ENCODE results near the gene ARF6. TPM values are rescaled to one million over a fixed set of nuclear protein-coding genes. Genes with fewer than 3 reads are reported as not detected.

Gene ARF6
- total RNA-seq, 1 experiment from 2014 or later, result 49.2 TPM

- H3K79me2 ChIP-seq (ENCODE audit: insufficient read depth, low read length), result peaks cover 19% of the 10 kb centered on the region; the same call in 1 of the 2 replicates
- H3K27ac Mint-ChIP-seq, result no peak overlapping the region; a peak in 1 of 7 replicates
- H3K23ac ChIP-seq (ENCODE audit: insufficient read length, low read depth, low read length), result no peak overlapping the region
- H4K20me1 ChIP-seq (ENCODE audit: control insufficient read depth, insufficient read depth, insufficient read length), result no peaks in the 10 kb centered on the region
- no peak overlapping the region for H3K4me3 Mint-ChIP-seq
- no peak overlapping the region for H3K56ac ChIP-seq (ENCODE audit: insufficient read length, low read depth, low read length)
- H2AK5ac ChIP-seq (ENCODE audit: insufficient read length, low read length), result no peak overlapping the region
- peaks cover 28 to 32% of the 10 kb centered on the region in 2 experiments for H3K4me1 Mint-ChIP-seq
- H3K27ac ChIP-seq (ENCODE audit: insufficient read length, low read depth, low read length), result no peak overlapping the region
- H3K23me2 ChIP-seq (ENCODE audit: insufficient read length, low read depth, low read length, poor library complexity, severe bottlenecking), result peaks cover 9% of the 10 kb centered on the region
- no peak overlapping the region for H3K14ac ChIP-seq (ENCODE audit: insufficient read depth, low read length)
- peaks cover 15 to 27% (median 21%) of the 10 kb centered on the region in 3 experiments for H3K36me3 Mint-ChIP-seq (ENCODE audit: insufficient read depth in 1 of 3, low read depth in 3 of 3)
- H2BK120ac ChIP-seq (ENCODE audit: low read depth, low read length, poor library complexity, severe bottlenecking), result no peak overlapping the region
- no peak overlapping the region for H2BK12ac ChIP-seq (ENCODE audit: insufficient read length, low read depth, low read length)
- H3K4ac ChIP-seq (ENCODE audit: low read depth, low read length), result no peak overlapping the region
- WGBS (ENCODE audit: extremely low coverage, insufficient read length, low lambda C conversion rate), result 100% methylated on average over 1 of the region's 2 CpGs
- no peak overlapping the region for H4K8ac ChIP-seq (replicated peaks; ENCODE audit: insufficient read length, low read depth, low read length)
- no peak overlapping the region for H4K91ac ChIP-seq (ENCODE audit: insufficient read length, low read depth, low read length)
- H3K4me2 ChIP-seq (ENCODE audit: insufficient read depth, insufficient read length, low read length), result no peak overlapping the region
- H2AFZ ChIP-seq (ENCODE audit: low read length), result no peak overlapping the region
- H2BK20ac ChIP-seq (ENCODE audit: low read depth, low read length, poor library complexity, severe bottlenecking), result no peak overlapping the region
- H2BK15ac ChIP-seq (ENCODE audit: low read depth, low read length), result no peak overlapping the region
- H3K9me3 Mint-ChIP-seq, result no peaks in the 10 kb centered on the region
- no peak overlapping the region for H3K9ac ChIP-seq (ENCODE audit: extremely low read depth, insufficient read length, low read length)
- no peaks in the 10 kb centered on the region for H3K27me3 ChIP-seq (ENCODE audit: insufficient read depth, low read length)
- H2BK5ac ChIP-seq (ENCODE audit: insufficient read length, low read length), result no peak overlapping the region
- no peak overlapping the region for H3K18ac ChIP-seq (ENCODE audit: insufficient read length, low read depth, low read length)
- no peak overlapping the region for H3T11ph ChIP-seq (ENCODE audit: low read length)
- no peaks in the 10 kb centered on the region for H3K27me3 Mint-ChIP-seq (ENCODE audit: low read depth)
- no peaks in the 10 kb centered on the region for H3K4me1 ChIP-seq (ENCODE audit: insufficient read depth, low read length)
- TF ChIP-seq, protein P1, sequence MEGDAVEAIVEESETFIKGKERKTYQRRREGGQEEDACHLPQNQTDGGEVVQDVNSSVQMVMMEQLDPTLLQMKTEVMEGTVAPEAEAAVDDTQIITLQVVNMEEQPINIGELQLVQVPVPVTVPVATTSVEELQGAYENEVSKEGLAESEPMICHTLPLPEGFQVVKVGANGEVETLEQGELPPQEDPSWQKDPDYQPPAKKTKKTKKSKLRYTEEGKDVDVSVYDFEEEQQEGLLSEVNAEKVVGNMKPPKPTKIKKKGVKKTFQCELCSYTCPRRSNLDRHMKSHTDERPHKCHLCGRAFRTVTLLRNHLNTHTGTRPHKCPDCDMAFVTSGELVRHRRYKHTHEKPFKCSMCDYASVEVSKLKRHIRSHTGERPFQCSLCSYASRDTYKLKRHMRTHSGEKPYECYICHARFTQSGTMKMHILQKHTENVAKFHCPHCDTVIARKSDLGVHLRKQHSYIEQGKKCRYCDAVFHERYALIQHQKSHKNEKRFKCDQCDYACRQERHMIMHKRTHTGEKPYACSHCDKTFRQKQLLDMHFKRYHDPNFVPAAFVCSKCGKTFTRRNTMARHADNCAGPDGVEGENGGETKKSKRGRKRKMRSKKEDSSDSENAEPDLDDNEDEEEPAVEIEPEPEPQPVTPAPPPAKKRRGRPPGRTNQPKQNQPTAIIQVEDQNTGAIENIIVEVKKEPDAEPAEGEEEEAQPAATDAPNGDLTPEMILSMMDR (conservative IDR thresholded peaks at IDR 0.05), result no peak
- DNase-seq, result no peak
- no peaks in the 10 kb centered on the region for H3K9me3 ChIP-seq (ENCODE audit: control insufficient read depth, low read depth, low read length)
- no peaks in the 10 kb centered on the region for H3K79me1 ChIP-seq (ENCODE audit: insufficient read depth, low read depth, low read length, poor library complexity, severe bottlenecking)
- no peak overlapping the region for H4K5ac ChIP-seq (ENCODE audit: insufficient read length, low read depth, low read length)
Observed at GRCh38 chr14:49898485-49898884, 5.6 kb downstream of the ARF6 start.
